KMS-11 (cell line): ENCODE measurements around the gene PRCD.

Experiments
- H2AFZ ChIP-seq: fragments of 200-600 bp; sonication (generic); 2 replicates; pipeline ENCODE4 v1.6.1; 2016; ENCODE audit warnings: antibody characterized with exemption, mixed run types, low read depth
- H3K27ac ChIP-seq: fragments of 200-600 bp; sonication (generic); 2 replicates; pipeline ENCODE4 v1.6.1; 2016; ENCODE audit warnings: mild to moderate bottlenecking, mixed run types
- H3K27me3 ChIP-seq: fragments of 200-600 bp; sonication (generic); 2 replicates; pipeline ENCODE4 v1.6.1; 2017; ENCODE audit warnings: mild to moderate bottlenecking, low read depth, mixed run types, moderate library complexity; ENCODE audit not compliant: insufficient read depth
- H3K36me3 ChIP-seq: fragments of 200-600 bp; sonication (generic); 2 replicates; pipeline ENCODE4 v1.6.1; 2017; ENCODE audit warnings: mild to moderate bottlenecking, mixed run types; ENCODE audit not compliant: insufficient read depth
- H3K4me1 ChIP-seq: fragments of 200-600 bp; sonication (generic); 2 replicates; pipeline ENCODE4 v1.6.1; 2016; ENCODE audit warnings: mild to moderate bottlenecking, low read depth, mixed run types; ENCODE audit not compliant: poor library complexity, severe bottlenecking
- H3K4me2 ChIP-seq: fragments of 200-600 bp; sonication (generic); 2 replicates; pipeline ENCODE4 v1.7.0; 2016; ENCODE audit warnings: mild to moderate bottlenecking, mixed run types
- H3K4me3 ChIP-seq: fragments of 200-600 bp; sonication (generic); IDR thresholded peaks from 2 replicates; pipeline ENCODE4 v1.6.1; 2017; ENCODE audit warnings: low read depth, low read length, mixed read lengths; ENCODE audit not compliant: insufficient read depth
- H3K79me2 ChIP-seq: fragments of 200-600 bp; sonication (generic); 2 replicates; pipeline ENCODE4 v1.6.1; 2016; ENCODE audit warnings: low read depth, mixed run types; ENCODE audit not compliant: insufficient read depth
- H3K9ac ChIP-seq: fragments of 200-600 bp; sonication (generic); 2 replicates; pipeline ENCODE4 v1.6.1; 2016; ENCODE audit warnings: mild to moderate bottlenecking, mixed run types
- H4K20me1 ChIP-seq: fragments of 200-600 bp; sonication (generic); 2 replicates; pipeline ENCODE4 v1.6.1; 2016; ENCODE audit warnings: mild to moderate bottlenecking, mixed run types; ENCODE audit not compliant: insufficient read depth
- TF ChIP-seq, protein P1 (sequence below): fragments of 200-600 bp; sonication (generic); conservative IDR thresholded peaks from 2 replicates; pipeline ENCODE4 v1.6.1; 2017; ENCODE audit warnings: low read depth, mild to moderate bottlenecking, antibody characterized with exemption, low read length, moderate library complexity, mixed read lengths

PRCD gene

DNA sequence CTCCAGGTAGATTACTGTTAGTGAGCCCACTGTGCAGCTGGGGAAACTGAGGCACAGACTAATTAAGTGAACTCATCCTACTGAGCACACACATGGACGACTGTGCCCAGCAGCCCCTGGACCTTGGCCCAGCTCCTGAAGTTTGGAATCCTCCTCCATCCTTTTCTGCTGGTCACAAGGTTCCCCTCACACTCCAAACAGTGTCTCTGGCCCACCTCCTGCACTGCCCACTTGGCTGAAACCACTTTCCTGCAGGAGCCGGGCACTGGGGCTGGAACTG, 42.2 kb upstream of the PRCD start:
- Histone ChIP-seq H3K27ac (peak overlapping the region; percentile 49; the same call in 1 of the 2 replicates), H3K4me2 (peak overlapping the region; percentile 26; the same call in 1 of the 2 replicates), H3K9ac (no peak overlapping the region), H3K4me3 (no peak overlapping the region), H3K36me3 (no peaks in the 10 kb centered on the region), H4K20me1 (no peaks in the 10 kb centered on the region), H2AFZ (no peak overlapping the region), H3K4me1 (peaks cover 87% of the 10 kb centered on the region), H3K27me3 (no peaks in the 10 kb centered on the region), H3K79me2 (peaks cover 59% of the 10 kb centered on the region; the same call in 1 of the 2 replicates)
- TF ChIP-seq, protein P1, sequence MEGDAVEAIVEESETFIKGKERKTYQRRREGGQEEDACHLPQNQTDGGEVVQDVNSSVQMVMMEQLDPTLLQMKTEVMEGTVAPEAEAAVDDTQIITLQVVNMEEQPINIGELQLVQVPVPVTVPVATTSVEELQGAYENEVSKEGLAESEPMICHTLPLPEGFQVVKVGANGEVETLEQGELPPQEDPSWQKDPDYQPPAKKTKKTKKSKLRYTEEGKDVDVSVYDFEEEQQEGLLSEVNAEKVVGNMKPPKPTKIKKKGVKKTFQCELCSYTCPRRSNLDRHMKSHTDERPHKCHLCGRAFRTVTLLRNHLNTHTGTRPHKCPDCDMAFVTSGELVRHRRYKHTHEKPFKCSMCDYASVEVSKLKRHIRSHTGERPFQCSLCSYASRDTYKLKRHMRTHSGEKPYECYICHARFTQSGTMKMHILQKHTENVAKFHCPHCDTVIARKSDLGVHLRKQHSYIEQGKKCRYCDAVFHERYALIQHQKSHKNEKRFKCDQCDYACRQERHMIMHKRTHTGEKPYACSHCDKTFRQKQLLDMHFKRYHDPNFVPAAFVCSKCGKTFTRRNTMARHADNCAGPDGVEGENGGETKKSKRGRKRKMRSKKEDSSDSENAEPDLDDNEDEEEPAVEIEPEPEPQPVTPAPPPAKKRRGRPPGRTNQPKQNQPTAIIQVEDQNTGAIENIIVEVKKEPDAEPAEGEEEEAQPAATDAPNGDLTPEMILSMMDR: no peak

DNA sequence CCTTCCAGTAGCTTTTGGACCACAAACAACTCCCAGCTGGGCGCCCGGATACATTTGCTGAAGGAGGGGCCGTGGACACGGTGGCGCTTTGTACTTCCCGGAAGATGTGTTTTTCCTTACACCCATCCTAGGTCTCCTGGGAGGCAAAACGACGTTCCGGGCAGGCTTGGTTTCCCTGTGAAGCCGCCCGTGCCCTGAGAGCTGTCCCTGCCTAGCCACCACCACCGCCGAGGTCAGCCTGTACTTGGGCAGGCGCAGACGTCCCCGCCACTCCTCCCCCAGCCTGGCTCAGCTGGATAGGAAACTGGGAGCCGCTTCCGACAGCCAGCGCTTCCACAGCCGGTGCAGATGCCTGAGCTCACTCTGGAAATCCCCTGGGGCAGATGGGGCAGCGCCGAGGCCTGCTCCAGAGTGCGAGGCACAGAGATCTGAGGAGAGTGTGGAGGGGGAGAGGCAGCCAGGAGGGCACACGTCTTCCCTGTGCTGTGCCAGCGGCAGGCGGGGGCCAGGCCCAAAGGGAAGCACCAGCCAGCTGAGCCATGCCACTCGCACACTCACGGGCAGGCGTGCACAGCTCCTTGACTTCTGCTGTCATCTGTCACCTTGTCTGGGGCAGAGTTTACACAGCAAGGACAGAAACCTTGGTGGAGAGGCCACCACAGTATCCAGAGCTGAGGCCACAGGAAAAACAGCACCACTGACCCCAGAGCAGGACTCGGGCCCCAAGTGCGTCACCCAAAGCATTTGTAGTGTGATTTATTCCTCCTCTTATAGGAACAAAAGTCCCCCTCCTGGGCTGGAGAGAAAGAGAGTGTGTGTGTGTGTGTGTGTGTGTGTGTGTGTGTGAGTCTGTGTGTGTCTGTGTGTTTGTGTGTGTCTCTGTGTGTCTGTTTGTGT, 41.6 kb upstream of the PRCD start:
- H3K79me2 ChIP-seq: peaks cover 59% of the 10 kb centered on the region; the same call in 1 of the 2 replicates
- no peak overlapping the region for H3K4me3 ChIP-seq
- no peak overlapping the region for H2AFZ ChIP-seq
- H3K4me1 ChIP-seq: peaks cover 87% of the 10 kb centered on the region
- peak overlapping the region; percentile 12; the same call in 1 of the 2 replicates for H3K9ac ChIP-seq
- H3K27me3 ChIP-seq: no peaks in the 10 kb centered on the region
- TF ChIP-seq, protein P1: no peak
- no peaks in the 10 kb centered on the region for H3K36me3 ChIP-seq
- peak overlapping the region; percentile 26; the same call in 1 of the 2 replicates for H3K4me2 ChIP-seq
- H4K20me1 ChIP-seq: no peaks in the 10 kb centered on the region
- H3K27ac ChIP-seq: peak overlapping the region; percentile 49

DNA sequence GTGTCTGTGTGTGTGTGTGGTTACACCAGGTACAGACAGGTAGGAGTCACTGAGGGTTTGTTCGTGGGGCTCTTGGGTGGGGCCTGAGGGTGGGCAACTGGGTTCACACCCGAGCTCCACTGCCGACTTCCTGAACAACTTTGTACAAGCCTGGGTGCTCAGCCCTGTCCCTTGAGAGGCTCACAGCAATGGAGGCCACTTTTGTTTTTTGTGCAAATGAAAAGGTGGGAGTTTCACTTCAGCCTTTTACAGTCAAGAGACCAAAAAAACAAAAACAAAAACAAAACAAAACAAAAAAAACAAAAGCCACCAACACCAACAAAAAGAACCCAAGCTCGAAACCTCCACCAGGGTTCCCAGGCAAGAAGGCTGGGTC, 41.0 kb upstream of the PRCD start:
- H3K4me3 ChIP-seq: no peak overlapping the region
- peak overlapping the region; percentile 88; the same call in 1 of the 2 replicates for H3K4me2 ChIP-seq
- no peaks in the 10 kb centered on the region for H3K36me3 ChIP-seq
- H3K27me3 ChIP-seq: no peaks in the 10 kb centered on the region
- H3K4me1 ChIP-seq: peaks cover 81% of the 10 kb centered on the region
- TF ChIP-seq, protein P1: no peak
- H3K27ac ChIP-seq: peak overlapping the region; percentile 12; the same call in 1 of the 2 replicates
- H2AFZ ChIP-seq: no peak overlapping the region
- peaks cover 59% of the 10 kb centered on the region; the same call in 1 of the 2 replicates for H3K79me2 ChIP-seq
- H4K20me1 ChIP-seq: no peaks in the 10 kb centered on the region
- H3K9ac ChIP-seq: peak overlapping the region; percentile 2; the same call in 1 of the 2 replicates

DNA sequence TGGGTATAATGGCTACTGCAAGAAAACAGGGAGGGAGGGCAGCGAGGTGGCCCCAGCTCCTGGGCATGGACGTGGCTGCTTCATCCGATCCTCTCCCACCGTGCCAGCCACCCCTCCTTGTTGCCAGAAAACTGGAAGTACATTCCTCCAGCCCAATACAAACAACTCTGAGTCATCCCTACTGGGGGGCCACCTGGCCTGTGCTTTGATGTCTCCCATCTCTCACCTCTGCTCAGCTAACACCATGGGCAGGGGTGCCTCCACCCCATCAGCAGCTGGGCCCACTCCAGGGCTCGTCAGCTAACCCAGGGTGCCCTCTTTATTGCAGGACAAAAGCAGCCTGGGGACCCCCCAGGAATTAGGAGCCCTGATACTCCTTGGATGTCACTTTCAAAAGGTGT, 40.6 kb upstream of the PRCD start:
- Histone ChIP-seq H2AFZ (no peak overlapping the region), H3K4me1 (peaks cover 77% of the 10 kb centered on the region), H3K9ac (peak overlapping the region; percentile 2; the same call in 1 of the 2 replicates), H3K27ac (peak overlapping the region; percentile 12; the same call in 1 of the 2 replicates), H3K27me3 (no peaks in the 10 kb centered on the region), H3K4me2 (peak overlapping the region; percentile 88; the same call in 1 of the 2 replicates), H3K4me3 (no peak overlapping the region), H3K79me2 (peaks cover 59% of the 10 kb centered on the region; the same call in 1 of the 2 replicates), H4K20me1 (no peaks in the 10 kb centered on the region), H3K36me3 (no peaks in the 10 kb centered on the region)
- TF ChIP-seq, protein P1: no peak
